Endothelial cell of umbilical vein (primary cell): ENCODE measurements around the gene PIM3.

ENCODE experiments used
- CTCF ChIP-seq, 2 donors: IDR thresholded peaks; 1 replicate in 1 of 2; 2 replicates in 1 of 2; pipeline ENCODE4 v1.5.1; 2011; ENCODE audit warnings: low read length in 2 of 2, mild to moderate bottlenecking in 2 of 2, moderate library complexity in 2 of 2, control low read depth in 1 of 2, inconsistent platforms in 1 of 2, low read depth in 1 of 2; ENCODE audit not compliant: insufficient read depth in 1 of 2; ENCODE audit errors: extremely low read depth in 1 of 2
- GATA2 ChIP-seq: IDR thresholded peaks from 2 replicates; pipeline ENCODE4 v1.7.0; 2011; ENCODE audit warnings: low read depth, mild to moderate bottlenecking, moderate library complexity, mixed read lengths, low read length; ENCODE audit not compliant: insufficient read length, insufficient read depth
- JUN ChIP-seq: IDR thresholded peaks from 2 replicates; pipeline ENCODE4 v1.6.1; 2011; ENCODE audit warnings: borderline replicate concordance, low read depth; ENCODE audit not compliant: insufficient read length, insufficient read depth
- MYC ChIP-seq: IDR thresholded peaks from one replicate; pipeline ENCODE4 v1.6.1; 2011; ENCODE audit warnings: mild to moderate bottlenecking, low read depth, low read length

- TF ChIP-seq CTCF (IDR thresholded peaks at IDR 0.05; ENCODE audit: extremely low read depth in 1 of 2, insufficient read depth in 1 of 2, low read depth in 1 of 2, low read length in 2 of 2) (no peak), JUN (no peak), GATA2 (no peak), MYC (no peak)
Observed at GRCh38 chr22:49968313-49968830, 7.8 kb downstream of the PIM3 start.
